GM23338 (cell line): ENCODE data around the gene CNTN5. TPM values are rescaled to one million over a fixed set of nuclear protein-coding genes. Genes with fewer than 3 reads are reported as not detected.

Source experiments
- ATAC-seq: fragments of 200-7000 bp; cut with Tn5 transposase; 3 replicates; pipeline ENCODE4 v1.9.1; 2020
- DNase-seq: peaks from one replicate; pipeline ENCODE4 v3.0.0-alpha.2; 2015; ENCODE audit warnings: low spot score
- H2AFZ ChIP-seq: fragments of 200-600 bp; sonication (generic); 2 replicates; pipeline ENCODE4 v1.8.0; 2016; ENCODE audit warnings: antibody characterized with exemption, mild to moderate bottlenecking, moderate library complexity
- H3F3A ChIP-seq: fragments of 200-600 bp; sonication (generic); replicated peaks from 2 replicates; pipeline ENCODE4 v1.8.0; 2017; ENCODE audit warnings: antibody characterized with exemption, mixed run types, low read depth
- H3K27ac ChIP-seq: fragments of 200-600 bp; sonication (generic); 2 replicates; pipeline ENCODE4 v1.6.1; 2016; ENCODE audit warnings: low read depth
- H3K27me3 ChIP-seq: fragments of 200-600 bp; sonication (generic); 2 replicates; pipeline ENCODE4 v1.8.0; 2016; ENCODE audit warnings: mild to moderate bottlenecking, mixed run types, moderate library complexity; ENCODE audit not compliant: insufficient read depth
- H3K36me3 ChIP-seq: fragments of 200-600 bp; sonication (generic); 2 replicates; pipeline ENCODE4 v1.8.0; 2016; ENCODE audit warnings: mild to moderate bottlenecking; ENCODE audit not compliant: insufficient read depth
- H3K4me1 ChIP-seq: fragments of 200-600 bp; sonication (generic); 2 replicates; pipeline ENCODE4 v1.8.0; 2016; ENCODE audit warnings: mild to moderate bottlenecking, moderate library complexity; ENCODE audit not compliant: insufficient read depth
- H3K4me2 ChIP-seq: fragments of 200-600 bp; sonication (generic); 2 replicates; pipeline ENCODE4 v1.7.1; 2017; ENCODE audit warnings: mixed run types
- H3K4me3 ChIP-seq: fragments of 200-600 bp; sonication (generic); 2 replicates; pipeline ENCODE4 v1.6.1; 2016; ENCODE audit warnings: mixed run types
- H3K79me2 ChIP-seq: fragments of 200-600 bp; sonication (generic); replicated peaks from 2 replicates; pipeline ENCODE4 v1.8.0; 2017; ENCODE audit warnings: mild to moderate bottlenecking; ENCODE audit not compliant: insufficient read depth
- H3K9me2 ChIP-seq: fragments of 200-600 bp; sonication (generic); 2 replicates; pipeline ENCODE4 v1.8.0; 2017; ENCODE audit not compliant: insufficient read depth
- H4K20me1 ChIP-seq: fragments of 200-600 bp; sonication (generic); replicated peaks from 2 replicates; pipeline ENCODE4 v1.8.0; 2017; ENCODE audit warnings: mild to moderate bottlenecking; ENCODE audit not compliant: insufficient read depth
- H3K27ac Mint-ChIP-seq: 2 replicates; pipeline ENCODE4 v1.8.0; 2020; ENCODE audit warnings: inconsistent platforms, mild to moderate bottlenecking, moderate library complexity, mixed read lengths
- H3K27me3 Mint-ChIP-seq: 3 replicates; pipeline ENCODE4 v1.8.0; 2022; ENCODE audit warnings: low read depth, mild to moderate bottlenecking, moderate library complexity, mixed read lengths, inconsistent platforms; ENCODE audit not compliant: insufficient read depth, poor library complexity
- H3K36me3 Mint-ChIP-seq: 3 replicates; pipeline ENCODE4 v1.8.0; 2021; ENCODE audit warnings: low read depth, mild to moderate bottlenecking, inconsistent platforms, moderate library complexity, mixed read lengths
- H3K4me1 Mint-ChIP-seq: 3 replicates; pipeline ENCODE4 v1.8.0; 2020; ENCODE audit warnings: mild to moderate bottlenecking, inconsistent platforms, mixed read lengths
- H3K4me3 Mint-ChIP-seq: 3 replicates; pipeline ENCODE4 v1.8.0; 2021; ENCODE audit warnings: moderate library complexity, mild to moderate bottlenecking, inconsistent platforms, mixed read lengths
- H3K9me3 Mint-ChIP-seq: 3 replicates; pipeline ENCODE4 v1.8.0; 2020; ENCODE audit warnings: moderate library complexity, mild to moderate bottlenecking, inconsistent platforms, mixed read lengths
- CREB1 ChIP-seq: fragments of 250-450 bp; sonication (Bioruptor Pico); IDR thresholded peaks from 2 replicates; pipeline ENCODE4 v1.5.0; 2020; ENCODE audit warnings: low read depth, mild to moderate bottlenecking, moderate library complexity
- EZH2 ChIP-seq: fragments of 200-600 bp; sonication (generic); IDR thresholded peaks from one replicate; pipeline ENCODE4 v1.8.0; 2017; ENCODE audit warnings: antibody characterized with exemption, mild to moderate bottlenecking, low read depth; ENCODE audit not compliant: unreplicated experiment
- EZH2phosphoT487 ChIP-seq: fragments of 200-600 bp; sonication (generic); IDR thresholded peaks from one replicate; pipeline ENCODE4 v1.8.1; 2018; ENCODE audit warnings: antibody characterized with exemption; ENCODE audit not compliant: unreplicated experiment
- JUNB ChIP-seq: IDR thresholded peaks from one replicate; pipeline ENCODE4 v1.6.1; 2016; ENCODE audit warnings: antibody characterized with exemption; ENCODE audit not compliant: unreplicated experiment
- NANOG ChIP-seq: IDR thresholded peaks from 2 replicates; pipeline ENCODE4 v1.6.1; 2016; ENCODE audit warnings: antibody characterized with exemption, borderline replicate concordance
- POLR2AphosphoS5 ChIP-seq: IDR thresholded peaks from 2 replicates; pipeline ENCODE4 v1.6.1; 2016; ENCODE audit warnings: antibody characterized with exemption, low read depth
- STAT1 ChIP-seq: IDR thresholded peaks from one replicate; pipeline ENCODE4 v1.6.1; 2016; ENCODE audit warnings: antibody characterized with exemption; ENCODE audit not compliant: unreplicated experiment
- ZNF114 ChIP-seq: fragments of 250-450 bp; sonication (Bioruptor Pico); IDR thresholded peaks from 2 replicates; pipeline ENCODE4 v1.5.0; 2020; ENCODE audit warnings: mild to moderate bottlenecking, moderate library complexity
- ZNF331 ChIP-seq: fragments of 250-450 bp; sonication (Bioruptor Pico); IDR thresholded peaks from 2 replicates; pipeline ENCODE4 v1.5.0; 2020; ENCODE audit warnings: low read depth, mild to moderate bottlenecking, moderate library complexity
- polyA plus RNA-seq: library from polyadenylated mRNA; unstranded; fragments of >200 nt; fragmentation: Nextera tagmentation; extraction: Ambion mirVana; gene quantifications from 2 replicates; pipeline ENCODE4 v1.2.1, GENCODE V29; 2016
- total RNA-seq: library from RNA; depleted of rRNA; stranded (reverse); fragments of >200 nt; shearing (Covaris generic); gene quantifications from 2 replicates; pipeline ENCODE4 v1.2.3, GENCODE V29; 2014
- TF ChIP-seq, protein P1 (sequence below), 2 experiments: fragments of 200-600 bp in 1 of 2; sonication (generic) in 1 of 2; conservative IDR thresholded peaks; 2 replicates each; pipeline versions ENCODE4 v1.5.1 to v1.6.1; 2016 to 2017; ENCODE audit warnings: antibody characterized with exemption in 2 of 2, low read depth in 2 of 2, mild to moderate bottlenecking in 2 of 2, moderate library complexity in 1 of 2
- TF ChIP-seq, protein P2 (sequence below): IDR thresholded peaks from one replicate; pipeline ENCODE4 v1.6.1; 2018; ENCODE audit warnings: antibody characterized with exemption; ENCODE audit not compliant: unreplicated experiment
- TF ChIP-seq, protein P3 (sequence below): fragments of 250-450 bp; sonication (Bioruptor Pico); IDR thresholded peaks from 2 replicates; pipeline ENCODE4 v1.5.0; 2020; ENCODE audit warnings: mild to moderate bottlenecking, moderate library complexity
- TF ChIP-seq, protein P4 (sequence below): IDR thresholded peaks from 2 replicates; pipeline ENCODE4 v1.6.1; 2016; ENCODE audit warnings: antibody characterized with exemption

Gene CNTN5
- total and polyA plus RNA-seq, 2 experiments from 2014 or later = not detected

DNA sequence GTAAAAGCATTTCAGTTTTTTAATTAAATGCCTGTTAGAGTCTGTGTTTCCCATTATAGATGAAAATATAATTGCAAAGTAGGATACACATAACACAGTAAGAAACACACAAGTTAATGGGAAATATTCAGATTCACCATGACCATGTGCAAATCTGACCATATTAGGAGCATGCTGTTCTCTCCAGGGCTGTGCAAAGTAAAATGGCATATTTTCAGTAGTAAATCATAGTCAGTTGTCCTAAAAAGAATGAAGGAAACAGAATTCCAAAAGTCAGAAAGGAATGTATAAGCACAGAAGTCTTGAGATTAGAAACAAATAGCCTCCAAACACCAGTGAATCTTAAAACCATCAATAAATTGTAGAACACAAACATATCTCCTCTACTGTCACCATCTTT, 44.4 kb downstream of the CNTN5 start:
- peaks cover 16% of the 10 kb centered on the region for H3K4me1 Mint-ChIP-seq
- no peaks in the 10 kb centered on the region for H3K9me2 ChIP-seq
- H3K27ac ChIP-seq = no peak overlapping the region
- H4K20me1 ChIP-seq = no peaks in the 10 kb centered on the region
- H3K36me3 ChIP-seq = no peaks in the 10 kb centered on the region
- no peaks in the 10 kb centered on the region for H3K36me3 Mint-ChIP-seq
- H2AFZ ChIP-seq = no peak overlapping the region
- no peak overlapping the region for H3K4me3 Mint-ChIP-seq
- H3K4me1 ChIP-seq = peaks cover 9% of the 10 kb centered on the region; the same call in 1 of the 2 replicates
- H3K27me3 Mint-ChIP-seq = no peaks in the 10 kb centered on the region
- no peaks in the 10 kb centered on the region for H3F3A ChIP-seq
- no peaks in the 10 kb centered on the region for H3K9me3 Mint-ChIP-seq
- DNase-seq (no peak), ATAC-seq (no peak)
- H3K4me3 ChIP-seq = no peak overlapping the region
- H3K27me3 ChIP-seq = no peaks in the 10 kb centered on the region
- no peak overlapping the region for H3K27ac Mint-ChIP-seq
- H3K79me2 ChIP-seq = no peaks in the 10 kb centered on the region
- no peak overlapping the region for H3K4me2 ChIP-seq
- TF ChIP-seq, protein P1, sequence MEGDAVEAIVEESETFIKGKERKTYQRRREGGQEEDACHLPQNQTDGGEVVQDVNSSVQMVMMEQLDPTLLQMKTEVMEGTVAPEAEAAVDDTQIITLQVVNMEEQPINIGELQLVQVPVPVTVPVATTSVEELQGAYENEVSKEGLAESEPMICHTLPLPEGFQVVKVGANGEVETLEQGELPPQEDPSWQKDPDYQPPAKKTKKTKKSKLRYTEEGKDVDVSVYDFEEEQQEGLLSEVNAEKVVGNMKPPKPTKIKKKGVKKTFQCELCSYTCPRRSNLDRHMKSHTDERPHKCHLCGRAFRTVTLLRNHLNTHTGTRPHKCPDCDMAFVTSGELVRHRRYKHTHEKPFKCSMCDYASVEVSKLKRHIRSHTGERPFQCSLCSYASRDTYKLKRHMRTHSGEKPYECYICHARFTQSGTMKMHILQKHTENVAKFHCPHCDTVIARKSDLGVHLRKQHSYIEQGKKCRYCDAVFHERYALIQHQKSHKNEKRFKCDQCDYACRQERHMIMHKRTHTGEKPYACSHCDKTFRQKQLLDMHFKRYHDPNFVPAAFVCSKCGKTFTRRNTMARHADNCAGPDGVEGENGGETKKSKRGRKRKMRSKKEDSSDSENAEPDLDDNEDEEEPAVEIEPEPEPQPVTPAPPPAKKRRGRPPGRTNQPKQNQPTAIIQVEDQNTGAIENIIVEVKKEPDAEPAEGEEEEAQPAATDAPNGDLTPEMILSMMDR (conservative IDR thresholded peaks at IDR 0.05; ENCODE audit: low read depth in 2 of 2) = no peak
- TF ChIP-seq CREB1 (CRISPR knock-in tag) (no peak), JUNB (no peak), NANOG (no peak), POLR2AphosphoS5 (no peak), ZNF114 (CRISPR knock-in tag) (no peak), EZH2phosphoT487 (no peak), EZH2 (no peak), ZNF331 (no peak), STAT1 (no peak)
- TF ChIP-seq, protein P2, sequence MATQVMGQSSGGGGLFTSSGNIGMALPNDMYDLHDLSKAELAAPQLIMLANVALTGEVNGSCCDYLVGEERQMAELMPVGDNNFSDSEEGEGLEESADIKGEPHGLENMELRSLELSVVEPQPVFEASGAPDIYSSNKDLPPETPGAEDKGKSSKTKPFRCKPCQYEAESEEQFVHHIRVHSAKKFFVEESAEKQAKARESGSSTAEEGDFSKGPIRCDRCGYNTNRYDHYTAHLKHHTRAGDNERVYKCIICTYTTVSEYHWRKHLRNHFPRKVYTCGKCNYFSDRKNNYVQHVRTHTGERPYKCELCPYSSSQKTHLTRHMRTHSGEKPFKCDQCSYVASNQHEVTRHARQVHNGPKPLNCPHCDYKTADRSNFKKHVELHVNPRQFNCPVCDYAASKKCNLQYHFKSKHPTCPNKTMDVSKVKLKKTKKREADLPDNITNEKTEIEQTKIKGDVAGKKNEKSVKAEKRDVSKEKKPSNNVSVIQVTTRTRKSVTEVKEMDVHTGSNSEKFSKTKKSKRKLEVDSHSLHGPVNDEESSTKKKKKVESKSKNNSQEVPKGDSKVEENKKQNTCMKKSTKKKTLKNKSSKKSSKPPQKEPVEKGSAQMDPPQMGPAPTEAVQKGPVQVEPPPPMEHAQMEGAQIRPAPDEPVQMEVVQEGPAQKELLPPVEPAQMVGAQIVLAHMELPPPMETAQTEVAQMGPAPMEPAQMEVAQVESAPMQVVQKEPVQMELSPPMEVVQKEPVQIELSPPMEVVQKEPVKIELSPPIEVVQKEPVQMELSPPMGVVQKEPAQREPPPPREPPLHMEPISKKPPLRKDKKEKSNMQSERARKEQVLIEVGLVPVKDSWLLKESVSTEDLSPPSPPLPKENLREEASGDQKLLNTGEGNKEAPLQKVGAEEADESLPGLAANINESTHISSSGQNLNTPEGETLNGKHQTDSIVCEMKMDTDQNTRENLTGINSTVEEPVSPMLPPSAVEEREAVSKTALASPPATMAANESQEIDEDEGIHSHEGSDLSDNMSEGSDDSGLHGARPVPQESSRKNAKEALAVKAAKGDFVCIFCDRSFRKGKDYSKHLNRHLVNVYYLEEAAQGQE = no peak
- TF ChIP-seq, protein P3, sequence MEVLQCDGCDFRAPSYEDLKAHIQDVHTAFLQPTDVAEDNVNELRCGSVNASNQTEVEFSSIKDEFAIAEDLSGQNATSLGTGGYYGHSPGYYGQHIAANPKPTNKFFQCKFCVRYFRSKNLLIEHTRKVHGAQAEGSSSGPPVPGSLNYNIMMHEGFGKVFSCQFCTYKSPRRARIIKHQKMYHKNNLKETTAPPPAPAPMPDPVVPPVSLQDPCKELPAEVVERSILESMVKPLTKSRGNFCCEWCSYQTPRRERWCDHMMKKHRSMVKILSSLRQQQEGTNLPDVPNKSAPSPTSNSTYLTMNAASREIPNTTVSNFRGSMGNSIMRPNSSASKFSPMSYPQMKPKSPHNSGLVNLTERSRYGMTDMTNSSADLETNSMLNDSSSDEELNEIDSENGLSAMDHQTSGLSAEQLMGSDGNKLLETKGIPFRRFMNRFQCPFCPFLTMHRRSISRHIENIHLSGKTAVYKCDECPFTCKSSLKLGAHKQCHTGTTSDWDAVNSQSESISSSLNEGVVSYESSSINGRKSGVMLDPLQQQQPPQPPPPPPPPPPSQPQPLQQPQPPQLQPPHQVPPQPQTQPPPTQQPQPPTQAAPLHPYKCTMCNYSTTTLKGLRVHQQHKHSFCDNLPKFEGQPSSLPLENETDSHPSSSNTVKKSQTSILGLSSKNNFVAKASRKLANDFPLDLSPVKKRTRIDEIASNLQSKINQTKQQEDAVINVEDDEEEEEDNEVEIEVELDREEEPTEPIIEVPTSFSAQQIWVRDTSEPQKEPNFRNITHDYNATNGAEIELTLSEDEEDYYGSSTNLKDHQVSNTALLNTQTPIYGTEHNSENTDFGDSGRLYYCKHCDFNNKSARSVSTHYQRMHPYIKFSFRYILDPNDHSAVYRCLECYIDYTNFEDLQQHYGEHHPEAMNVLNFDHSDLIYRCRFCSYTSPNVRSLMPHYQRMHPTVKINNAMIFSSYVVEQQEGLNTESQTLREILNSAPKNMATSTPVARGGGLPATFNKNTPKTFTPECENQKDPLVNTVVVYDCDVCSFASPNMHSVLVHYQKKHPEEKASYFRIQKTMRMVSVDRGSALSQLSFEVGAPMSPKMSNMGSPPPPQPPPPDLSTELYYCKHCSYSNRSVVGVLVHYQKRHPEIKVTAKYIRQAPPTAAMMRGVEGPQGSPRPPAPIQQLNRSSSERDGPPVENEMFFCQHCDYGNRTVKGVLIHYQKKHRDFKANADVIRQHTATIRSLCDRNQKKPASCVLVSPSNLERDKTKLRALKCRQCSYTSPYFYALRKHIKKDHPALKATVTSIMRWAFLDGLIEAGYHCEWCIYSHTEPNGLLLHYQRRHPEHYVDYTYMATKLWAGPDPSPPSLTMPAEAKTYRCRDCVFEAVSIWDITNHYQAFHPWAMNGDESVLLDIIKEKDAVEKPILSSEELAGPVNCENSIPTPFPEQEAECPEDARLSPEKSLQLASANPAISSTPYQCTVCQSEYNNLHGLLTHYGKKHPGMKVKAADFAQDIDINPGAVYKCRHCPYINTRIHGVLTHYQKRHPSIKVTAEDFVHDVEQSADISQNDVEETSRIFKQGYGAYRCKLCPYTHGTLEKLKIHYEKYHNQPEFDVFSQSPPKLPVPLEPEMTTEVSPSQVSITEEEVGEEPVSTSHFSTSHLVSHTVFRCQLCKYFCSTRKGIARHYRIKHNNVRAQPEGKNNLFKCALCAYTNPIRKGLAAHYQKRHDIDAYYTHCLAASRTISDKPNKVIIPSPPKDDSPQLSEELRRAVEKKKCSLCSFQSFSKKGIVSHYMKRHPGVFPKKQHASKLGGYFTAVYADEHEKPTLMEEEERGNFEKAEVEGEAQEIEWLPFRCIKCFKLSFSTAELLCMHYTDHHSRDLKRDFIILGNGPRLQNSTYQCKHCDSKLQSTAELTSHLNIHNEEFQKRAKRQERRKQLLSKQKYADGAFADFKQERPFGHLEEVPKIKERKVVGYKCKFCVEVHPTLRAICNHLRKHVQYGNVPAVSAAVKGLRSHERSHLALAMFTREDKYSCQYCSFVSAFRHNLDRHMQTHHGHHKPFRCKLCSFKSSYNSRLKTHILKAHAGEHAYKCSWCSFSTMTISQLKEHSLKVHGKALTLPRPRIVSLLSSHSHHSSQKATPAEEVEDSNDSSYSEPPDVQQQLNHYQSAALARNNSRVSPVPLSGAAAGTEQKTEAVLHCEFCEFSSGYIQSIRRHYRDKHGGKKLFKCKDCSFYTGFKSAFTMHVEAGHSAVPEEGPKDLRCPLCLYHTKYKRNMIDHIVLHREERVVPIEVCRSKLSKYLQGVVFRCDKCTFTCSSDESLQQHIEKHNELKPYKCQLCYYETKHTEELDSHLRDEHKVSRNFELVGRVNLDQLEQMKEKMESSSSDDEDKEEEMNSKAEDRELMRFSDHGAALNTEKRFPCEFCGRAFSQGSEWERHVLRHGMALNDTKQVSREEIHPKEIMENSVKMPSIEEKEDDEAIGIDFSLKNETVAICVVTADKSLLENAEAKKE (CRISPR knock-in tag) = no peak
- TF ChIP-seq, protein P4, sequence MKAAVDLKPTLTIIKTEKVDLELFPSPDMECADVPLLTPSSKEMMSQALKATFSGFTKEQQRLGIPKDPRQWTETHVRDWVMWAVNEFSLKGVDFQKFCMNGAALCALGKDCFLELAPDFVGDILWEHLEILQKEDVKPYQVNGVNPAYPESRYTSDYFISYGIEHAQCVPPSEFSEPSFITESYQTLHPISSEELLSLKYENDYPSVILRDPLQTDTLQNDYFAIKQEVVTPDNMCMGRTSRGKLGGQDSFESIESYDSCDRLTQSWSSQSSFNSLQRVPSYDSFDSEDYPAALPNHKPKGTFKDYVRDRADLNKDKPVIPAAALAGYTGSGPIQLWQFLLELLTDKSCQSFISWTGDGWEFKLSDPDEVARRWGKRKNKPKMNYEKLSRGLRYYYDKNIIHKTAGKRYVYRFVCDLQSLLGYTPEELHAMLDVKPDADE = no peak
